ENCODE data around the gene ZFAND3. TPM values are rescaled to one million over a fixed set of nuclear protein-coding genes. Genes with fewer than 3 reads are reported as not detected.
"Not testable (repeated sequence)": the region's sequence is repeated elsewhere in the genome, so short reads cannot be mapped to it uniquely, and the experiment has no call there.

The ZFAND3 gene
- total RNA-seq, 1 donor from 2014 or later, result 66.9 TPM

GRCh38 chr6:37959061-37959460, 139.5 kb downstream of the ZFAND3 start:
- H3K4me1 Mint-ChIP-seq (ENCODE audit: unreplicated experiment), result no peaks in the 10 kb centered on the region
- no peak overlapping the region for H3K4me3 Mint-ChIP-seq
- TF ChIP-seq, protein P1, sequence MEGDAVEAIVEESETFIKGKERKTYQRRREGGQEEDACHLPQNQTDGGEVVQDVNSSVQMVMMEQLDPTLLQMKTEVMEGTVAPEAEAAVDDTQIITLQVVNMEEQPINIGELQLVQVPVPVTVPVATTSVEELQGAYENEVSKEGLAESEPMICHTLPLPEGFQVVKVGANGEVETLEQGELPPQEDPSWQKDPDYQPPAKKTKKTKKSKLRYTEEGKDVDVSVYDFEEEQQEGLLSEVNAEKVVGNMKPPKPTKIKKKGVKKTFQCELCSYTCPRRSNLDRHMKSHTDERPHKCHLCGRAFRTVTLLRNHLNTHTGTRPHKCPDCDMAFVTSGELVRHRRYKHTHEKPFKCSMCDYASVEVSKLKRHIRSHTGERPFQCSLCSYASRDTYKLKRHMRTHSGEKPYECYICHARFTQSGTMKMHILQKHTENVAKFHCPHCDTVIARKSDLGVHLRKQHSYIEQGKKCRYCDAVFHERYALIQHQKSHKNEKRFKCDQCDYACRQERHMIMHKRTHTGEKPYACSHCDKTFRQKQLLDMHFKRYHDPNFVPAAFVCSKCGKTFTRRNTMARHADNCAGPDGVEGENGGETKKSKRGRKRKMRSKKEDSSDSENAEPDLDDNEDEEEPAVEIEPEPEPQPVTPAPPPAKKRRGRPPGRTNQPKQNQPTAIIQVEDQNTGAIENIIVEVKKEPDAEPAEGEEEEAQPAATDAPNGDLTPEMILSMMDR (conservative IDR thresholded peaks at IDR 0.05), result no peak
- H3K27ac Mint-ChIP-seq, result no peak overlapping the region
- H3K27me3 Mint-ChIP-seq, result no peaks in the 10 kb centered on the region
- H3K36me3 Mint-ChIP-seq, result peaks cover 17% of the 10 kb centered on the region
- H3K9me3 Mint-ChIP-seq, result peaks cover 7% of the 10 kb centered on the region
- no peak for DNase-seq (ENCODE audit: extremely low spot score, unreplicated experiment)

- Mint-ChIP-seq H3K9me3 (peaks cover 7% of the 10 kb centered on the region), H3K27me3 (no peaks in the 10 kb centered on the region), H3K4me3 (no peak overlapping the region), H3K36me3 (peaks cover 20% of the 10 kb centered on the region), H3K4me1 (ENCODE audit: unreplicated experiment) (no peaks in the 10 kb centered on the region), H3K27ac (no peak overlapping the region)
- DNase-seq (ENCODE audit: extremely low spot score, unreplicated experiment), result no peak
- TF ChIP-seq, protein P1 (conservative IDR thresholded peaks at IDR 0.05), result no peak
Measured at GRCh38 chr6:37960139-37960935, 140.8 kb downstream of the ZFAND3 start.

DNA sequence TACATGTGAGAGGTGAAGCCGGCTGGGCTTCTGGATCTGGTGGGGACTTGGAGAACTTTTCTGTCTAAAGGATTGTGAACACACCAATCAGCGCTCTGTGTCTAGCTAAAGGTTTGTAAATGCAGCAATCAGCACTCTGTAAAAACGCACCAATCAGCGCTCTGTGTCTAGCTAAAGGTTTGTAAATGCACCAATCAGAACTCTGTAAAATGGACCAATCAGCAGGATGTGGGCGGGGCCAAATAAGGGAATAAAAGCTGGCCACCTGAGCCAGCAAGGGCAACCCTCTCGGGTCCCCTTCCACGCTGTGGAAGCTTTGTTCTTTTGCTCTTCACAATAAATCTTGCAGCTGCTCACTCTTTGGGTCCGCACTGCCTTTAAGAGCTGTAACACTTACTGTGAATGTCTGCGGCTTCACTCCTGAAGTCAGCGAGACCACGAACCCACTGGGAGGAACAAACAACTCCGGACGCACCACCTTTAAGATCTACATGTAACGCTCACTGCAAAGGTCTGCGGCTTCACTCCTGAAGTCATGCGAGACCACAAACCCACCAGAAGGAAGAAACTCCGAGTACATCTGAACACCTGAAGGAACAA, 143.1 kb downstream of the ZFAND3 start:
- H3K36me3 Mint-ChIP-seq, result peaks cover 27% of the 10 kb centered on the region
- DNase-seq (ENCODE audit: extremely low spot score, unreplicated experiment); H3K27me3 Mint-ChIP-seq; H3K4me3 Mint-ChIP-seq; H3K4me1 Mint-ChIP-seq (ENCODE audit: unreplicated experiment); H3K27ac Mint-ChIP-seq: not testable (repeated sequence)
- H3K9me3 Mint-ChIP-seq, result peaks cover 13% of the 10 kb centered on the region

DNA sequence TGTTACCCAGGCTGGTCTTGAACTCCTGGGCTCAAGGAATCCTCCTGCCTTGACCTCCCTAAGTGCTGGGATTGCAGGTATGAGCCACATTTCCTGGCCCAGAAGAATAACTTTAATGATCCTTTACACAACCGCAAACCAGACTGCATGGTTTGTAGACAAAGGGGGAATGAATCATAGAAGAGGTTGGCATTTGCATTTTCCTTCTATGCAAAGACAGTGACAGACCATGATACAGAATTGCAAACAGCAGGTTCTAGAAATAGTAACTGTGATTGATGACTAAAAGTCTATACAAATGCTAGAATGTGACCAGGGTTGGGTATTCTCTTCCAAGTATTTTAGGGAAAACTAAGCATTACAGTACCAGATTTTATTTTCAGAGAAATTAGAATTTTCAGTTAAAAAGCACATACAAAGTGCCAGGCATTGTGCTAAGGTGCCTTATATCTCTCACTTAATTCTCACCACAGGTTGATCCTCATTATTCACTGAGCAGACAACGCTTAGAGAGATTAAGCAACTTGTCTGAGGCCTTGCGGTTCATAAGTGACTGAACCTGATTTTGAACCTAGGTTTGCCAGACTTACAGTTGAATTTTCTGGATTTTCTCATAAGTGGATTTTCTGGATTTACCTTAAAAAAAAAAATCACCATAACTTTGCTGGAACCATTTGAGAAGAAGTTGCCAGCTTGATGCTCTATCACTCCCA, 146.6 kb downstream of the ZFAND3 start:
- TF ChIP-seq, protein P1 (conservative IDR thresholded peaks at IDR 0.05), result no peak
- Mint-ChIP-seq H3K27ac (no peak overlapping the region), H3K4me3 (no peak overlapping the region), H3K27me3 (no peaks in the 10 kb centered on the region), H3K4me1 (ENCODE audit: unreplicated experiment) (peaks cover 5% of the 10 kb centered on the region), H3K36me3 (peaks cover 31% of the 10 kb centered on the region), H3K9me3 (peaks cover 13% of the 10 kb centered on the region)
- DNase-seq (ENCODE audit: extremely low spot score, unreplicated experiment), result no peak

- Mint-ChIP-seq H3K4me3 (no peak overlapping the region), H3K36me3 (peaks cover 27% of the 10 kb centered on the region), H3K9me3 (peaks cover 13% of the 10 kb centered on the region), H3K27me3 (no peaks in the 10 kb centered on the region), H3K4me1 (ENCODE audit: unreplicated experiment) (peaks cover 5% of the 10 kb centered on the region), H3K27ac (no peak overlapping the region)
- TF ChIP-seq, protein P1 (conservative IDR thresholded peaks at IDR 0.05), result no peak
- no peak for DNase-seq (ENCODE audit: extremely low spot score, unreplicated experiment)
Measured at GRCh38 chr6:37966801-37967200, 147.3 kb downstream of the ZFAND3 start.

- DNase-seq (ENCODE audit: extremely low spot score, unreplicated experiment), result no peak
- Mint-ChIP-seq H3K9me3 (peaks cover 7% of the 10 kb centered on the region), H3K27me3 (no peaks in the 10 kb centered on the region), H3K27ac (no peak overlapping the region), H3K4me3 (no peak overlapping the region), H3K36me3 (peaks cover 20% of the 10 kb centered on the region), H3K4me1 (ENCODE audit: unreplicated experiment) (peaks cover 5% of the 10 kb centered on the region)
- TF ChIP-seq, protein P1 (conservative IDR thresholded peaks at IDR 0.05), result no peak
Measured at GRCh38 chr6:37967651-37968050, 148.1 kb downstream of the ZFAND3 start.

Data from type B pancreatic cell (in vitro differentiated cells).